Activated T-cell treated with anti-CD3 and anti-CD28 coated beads for 4 hours (primary cell): Measurements from ENCODE around the gene TTC28.
"Not testable (repeated sequence)": the region's sequence is repeated elsewhere in the genome, so short reads cannot be mapped to it uniquely, and the experiment has no call there.

Experiments used
- DNase-seq: peaks from one replicate; pipeline ENCODE4 v3.0.0-alpha.2; 2020

Gene TTC28

DNA sequence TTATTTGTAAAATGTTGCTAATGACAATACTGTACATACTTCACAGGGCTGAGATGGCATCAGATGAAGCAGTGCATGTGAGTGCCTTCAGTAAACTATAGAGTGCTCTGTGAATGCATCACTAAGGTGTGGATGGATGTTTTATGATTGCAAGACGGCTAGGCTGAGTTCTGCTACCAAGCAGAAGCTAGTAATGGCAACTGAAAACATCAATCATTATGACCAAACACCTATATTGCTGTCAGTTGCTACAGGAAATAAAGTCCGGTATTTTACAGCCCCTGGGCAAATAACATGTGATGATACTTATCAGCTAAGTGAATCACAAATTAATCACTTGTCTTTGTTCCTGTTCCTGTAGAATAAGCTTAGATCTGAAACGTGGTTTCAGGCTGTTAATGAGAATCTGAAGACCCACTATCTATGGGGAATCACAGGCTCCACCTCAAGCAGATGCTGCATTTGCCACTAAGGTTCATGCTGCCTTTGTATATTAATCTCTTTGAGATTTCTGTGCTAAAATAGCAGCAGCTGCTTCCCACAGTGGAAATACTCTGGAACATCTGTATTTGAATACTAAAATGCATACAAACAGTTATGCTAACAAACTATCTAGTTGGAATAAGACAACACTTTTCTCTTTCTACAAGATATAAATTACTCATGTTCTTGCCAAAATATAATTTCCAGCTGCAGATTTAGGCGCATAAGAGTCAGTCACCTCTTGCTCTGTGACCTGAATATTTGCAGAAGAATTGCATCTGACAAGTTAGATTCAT is 506.6 kb downstream of the TTC28 start:
- DNase-seq, result no peak

DNA sequence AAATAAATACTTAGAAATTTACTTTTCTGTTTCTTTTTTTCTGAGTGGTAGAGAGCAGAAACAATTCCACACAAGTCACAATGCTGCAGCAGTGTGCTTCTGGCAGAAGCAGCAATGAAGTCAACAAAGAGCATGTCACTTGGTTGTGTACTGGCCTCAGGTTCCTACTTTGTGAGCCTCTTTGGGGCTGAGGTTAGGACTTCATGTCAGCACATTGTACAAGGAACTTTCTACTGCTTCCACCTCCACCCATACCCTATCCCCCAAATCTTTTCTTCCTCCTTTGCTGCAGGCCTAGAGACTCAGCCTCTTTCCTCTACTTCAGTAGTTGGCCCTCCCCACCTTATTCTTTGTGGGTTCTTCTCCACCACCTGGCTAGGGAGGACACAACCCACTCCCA is 507.9 kb downstream of the TTC28 start:
- no peak for DNase-seq

DNA sequence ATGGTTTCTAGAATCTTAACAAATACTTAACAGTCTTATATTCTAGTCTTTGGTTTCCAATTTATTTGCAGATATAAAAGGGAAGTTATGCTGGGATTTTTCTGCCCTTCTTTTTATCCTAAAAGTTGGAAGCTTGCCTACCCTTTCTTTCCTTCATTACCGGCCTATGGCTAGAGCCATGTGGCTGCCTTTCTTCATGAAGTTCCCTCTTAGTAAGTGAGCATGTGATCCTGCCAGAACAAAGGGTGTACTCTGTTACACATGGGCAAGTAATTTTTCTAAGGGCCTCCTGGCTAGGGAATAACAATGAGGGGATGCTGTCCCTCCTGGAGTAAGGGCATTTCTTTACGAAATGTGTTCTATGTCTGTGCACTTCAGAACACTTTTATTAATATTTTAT is 508.5 kb downstream of the TTC28 start:
- no peak for DNase-seq

DNA sequence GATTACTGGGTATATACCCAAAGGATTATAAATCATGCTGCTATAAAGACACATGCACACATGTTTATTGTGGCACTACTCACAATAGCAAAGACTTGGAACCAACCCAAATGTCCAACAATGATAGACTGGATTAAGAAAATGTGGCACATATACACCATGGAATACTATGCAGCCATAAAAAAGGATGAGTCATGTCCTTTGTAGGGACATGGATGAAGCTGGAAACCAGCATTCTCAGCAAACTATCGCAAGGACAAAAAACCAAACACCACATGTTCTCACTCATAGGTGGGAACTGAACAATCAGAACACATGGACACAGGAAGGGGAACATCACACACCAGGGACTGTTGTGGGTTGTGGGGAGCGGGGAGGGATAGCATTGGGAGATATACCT is 510.3 kb downstream of the TTC28 start:
- DNase-seq, result not testable (repeated sequence)

DNA sequence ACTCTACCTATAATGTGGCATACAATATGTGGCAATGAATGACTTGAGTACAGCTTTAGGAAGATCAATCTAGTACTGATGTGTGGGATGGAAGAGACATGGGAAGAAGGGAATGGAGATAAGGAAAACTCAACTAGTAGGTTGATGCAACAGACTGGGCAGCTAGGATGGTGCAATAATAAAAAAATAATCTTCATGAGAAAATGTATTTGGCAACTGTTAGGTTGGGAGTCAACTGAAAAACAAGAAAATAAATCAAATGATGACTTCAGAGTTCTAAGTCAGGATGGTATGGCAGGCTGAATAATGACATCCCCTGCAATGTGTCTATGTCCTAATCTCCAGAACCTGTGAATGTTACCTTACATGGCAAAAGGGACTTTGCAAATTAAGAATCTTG is 523.8 kb downstream of the TTC28 start:
- DNase-seq, result no peak

DNA sequence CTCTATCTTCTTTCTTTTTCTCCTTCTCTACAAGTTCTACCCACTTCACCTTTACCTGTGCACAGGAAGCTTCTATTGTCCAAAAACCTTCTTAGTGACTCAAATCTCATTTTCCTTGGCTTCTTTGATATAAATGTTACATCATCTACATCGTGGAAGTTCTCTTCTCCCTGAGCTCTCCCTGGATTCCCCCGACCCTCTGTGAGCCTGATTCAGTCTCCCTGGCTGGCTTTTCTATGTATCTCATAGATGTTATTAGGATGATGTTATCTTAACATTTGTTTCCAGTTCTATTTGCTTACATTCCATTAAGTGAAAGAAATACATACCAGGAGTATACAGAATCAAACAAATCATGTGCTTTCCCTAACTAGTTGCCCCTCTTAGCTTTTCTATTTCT is 524.8 kb downstream of the TTC28 start:
- DNase-seq, result no peak

DNA sequence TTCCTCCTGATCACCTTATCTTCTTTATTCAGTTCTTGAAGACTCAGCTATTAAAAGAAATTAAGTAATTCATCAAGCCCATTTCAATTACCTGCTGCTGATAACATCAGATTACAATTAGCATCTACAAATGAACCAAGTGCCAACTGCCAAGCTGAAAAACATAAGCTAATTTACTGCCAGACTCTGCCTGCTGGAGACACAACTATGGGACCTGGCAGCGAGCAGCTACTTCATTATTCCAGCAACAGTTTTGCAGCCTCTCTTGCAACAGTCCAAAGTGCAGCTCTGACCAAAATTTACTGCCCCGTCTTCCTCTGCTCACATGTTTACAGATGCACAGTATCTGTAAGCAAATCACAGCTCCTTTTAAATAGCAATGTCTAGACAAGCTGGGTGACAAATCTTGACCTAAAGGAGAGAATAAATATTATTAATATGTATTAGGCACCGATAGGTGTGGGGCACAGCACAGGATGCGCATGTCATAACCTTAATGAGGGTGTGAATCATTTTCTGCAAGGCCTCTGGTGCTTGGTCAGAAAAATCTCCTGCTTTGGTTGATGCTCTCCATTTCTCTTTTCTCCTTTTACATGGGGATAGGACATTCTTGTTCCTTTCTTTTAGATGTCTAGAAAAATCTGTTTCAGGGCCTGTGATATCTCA is 528.4 kb downstream of the TTC28 start:
- DNase-seq, result no peak

DNA sequence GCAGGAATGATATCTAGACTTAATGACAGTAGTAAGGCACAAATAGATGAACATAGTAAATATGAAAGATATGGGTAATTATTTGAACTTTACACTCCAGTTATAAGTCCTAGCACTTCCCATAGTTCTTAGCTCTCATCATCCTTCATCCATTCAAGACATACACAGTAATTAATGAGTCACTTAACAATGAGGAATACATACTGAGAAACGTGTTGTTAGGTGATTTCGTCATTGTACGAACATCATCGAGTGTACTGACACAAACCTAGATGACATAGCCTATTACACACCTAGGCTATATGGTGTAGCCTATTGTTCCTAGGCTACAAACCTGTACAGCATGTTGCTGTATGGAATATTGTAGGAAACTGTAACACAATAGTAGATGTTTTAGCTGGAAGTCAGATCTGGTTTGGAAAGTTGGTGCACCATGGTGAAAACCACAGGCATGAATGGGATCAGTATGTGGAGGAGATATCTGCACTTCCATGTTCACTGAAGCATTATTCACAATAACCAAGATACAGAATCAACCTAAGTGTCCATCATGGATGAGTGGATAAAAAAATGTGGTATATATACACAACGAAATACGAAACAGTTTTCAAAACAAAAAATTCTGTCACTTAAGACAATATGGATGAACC is 530.7 kb downstream of the TTC28 start:
- DNase-seq, result no peak

DNA sequence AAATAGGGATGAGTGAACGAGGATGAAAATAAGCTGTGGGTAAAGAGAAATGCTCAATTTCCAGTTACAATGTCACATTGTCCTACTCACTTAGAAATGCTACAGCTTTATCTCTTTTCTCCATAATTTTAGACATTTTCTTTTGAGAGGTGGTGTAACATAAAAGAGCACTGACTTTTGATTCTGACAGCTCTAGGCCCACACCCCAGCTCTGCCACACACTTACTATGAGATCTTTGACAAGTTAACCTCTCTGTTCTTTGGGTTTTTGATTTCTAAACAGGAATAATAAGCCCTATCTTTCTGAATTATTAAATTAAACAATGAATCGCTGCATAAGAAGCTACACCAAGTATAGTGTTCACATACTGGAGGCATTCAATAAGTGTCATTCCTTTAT is 532.2 kb downstream of the TTC28 start:
- no peak for DNase-seq

DNA sequence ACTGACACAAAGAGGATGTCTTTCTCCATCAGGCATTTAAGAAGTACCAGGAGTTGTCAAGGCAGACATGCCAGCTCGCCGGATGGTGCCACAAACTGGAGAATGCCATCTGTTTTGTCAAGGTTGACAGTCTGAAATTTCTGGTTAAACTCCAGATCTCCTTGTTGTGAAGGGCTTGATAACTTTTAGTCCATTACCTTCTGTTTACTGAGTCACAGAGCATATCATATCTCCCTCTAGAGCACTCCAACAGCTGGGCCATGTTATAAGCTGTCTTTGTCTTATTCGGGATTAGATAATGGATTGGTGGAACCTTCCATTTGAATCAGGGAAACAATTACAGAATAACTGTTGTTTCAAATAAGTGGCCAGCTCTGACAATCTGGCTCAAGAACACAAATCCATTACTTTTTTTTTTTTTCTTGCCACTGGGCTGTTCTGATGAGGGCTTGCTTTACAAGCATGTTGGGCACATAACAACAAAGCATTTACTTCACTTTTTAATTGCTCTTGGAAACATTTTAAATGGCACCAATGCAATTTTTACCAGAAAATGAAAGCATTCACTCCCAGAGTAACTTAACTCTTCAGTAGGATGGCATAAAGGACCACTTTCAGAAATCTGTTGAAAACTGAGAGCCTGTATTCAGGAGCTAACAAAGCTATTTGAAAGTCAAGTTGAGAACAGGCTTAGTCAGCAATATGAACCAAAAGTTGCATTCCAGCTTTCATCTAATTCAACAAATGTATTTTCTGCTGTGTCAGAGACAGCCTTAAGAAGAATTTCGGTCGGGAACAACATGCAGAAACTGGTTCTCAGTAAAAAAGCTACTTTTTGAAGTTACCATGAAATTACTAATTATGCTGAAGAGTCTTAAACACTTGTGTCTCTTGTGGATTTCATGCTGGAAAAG is 533.0 kb downstream of the TTC28 start:
- DNase-seq, result no peak

DNA sequence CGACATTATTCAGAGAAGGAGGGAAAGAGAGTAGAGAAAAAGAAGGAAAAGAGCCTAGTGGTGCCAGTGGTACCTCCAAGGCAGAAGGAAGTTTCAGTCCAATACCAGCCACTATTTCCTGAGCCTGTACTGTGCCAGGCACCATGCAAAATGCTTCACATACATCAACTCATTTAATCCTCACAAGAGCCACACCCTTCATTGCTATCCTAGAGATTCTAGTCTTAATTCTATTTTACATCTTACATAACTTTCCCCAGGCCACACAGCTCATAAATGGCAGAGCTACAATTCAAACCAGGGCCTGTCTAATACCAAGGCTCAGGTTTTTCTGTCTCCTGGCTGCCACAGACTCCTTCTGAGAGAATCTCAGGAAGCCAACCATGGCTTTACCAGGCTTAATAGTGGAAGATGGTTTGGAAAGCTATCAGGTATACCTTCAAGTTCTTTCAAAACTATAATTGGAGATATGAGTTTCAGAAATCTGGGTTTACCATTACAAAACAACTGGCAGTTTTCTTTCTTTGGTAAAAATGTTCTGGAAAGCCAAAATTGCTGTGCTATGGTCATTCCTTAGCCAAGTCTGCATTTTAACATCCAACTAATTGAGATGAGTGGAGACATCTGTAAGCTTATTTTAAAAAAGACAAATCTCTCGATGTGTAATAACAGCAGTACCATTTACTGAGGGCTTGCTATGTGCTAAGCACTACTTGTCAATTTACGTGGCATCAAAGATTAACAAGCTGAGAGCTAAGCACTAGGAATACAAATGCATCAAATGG is 535.5 kb downstream of the TTC28 start:
- no peak for DNase-seq

DNA sequence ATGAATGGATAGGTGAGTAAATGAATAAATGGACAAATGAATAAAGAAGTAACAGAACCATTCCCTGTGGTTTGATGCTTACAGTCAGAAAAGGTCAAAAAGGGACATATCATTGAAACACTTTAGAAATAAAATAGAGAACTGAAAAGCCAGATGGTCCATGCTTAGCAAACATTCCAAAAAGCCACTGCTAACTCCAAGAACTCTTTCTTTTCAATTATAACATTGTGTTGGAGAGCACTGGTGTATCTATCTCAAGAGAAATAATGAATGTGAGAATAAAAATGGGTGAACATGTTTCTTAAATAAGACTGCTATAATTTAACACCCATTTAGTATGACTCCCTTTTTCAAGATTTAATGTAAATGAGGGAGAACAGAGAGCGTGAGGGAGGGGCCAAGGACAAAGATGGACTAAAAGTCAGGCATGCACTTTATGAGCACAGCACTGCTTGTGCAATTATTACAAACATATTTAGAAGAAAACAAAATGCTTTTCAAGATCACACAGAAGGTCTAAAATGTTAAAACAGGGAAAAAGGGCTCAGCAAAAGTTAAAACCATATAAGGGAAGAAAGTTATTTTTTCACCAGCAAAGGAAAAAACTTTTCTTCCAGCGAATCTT is 536.3 kb downstream of the TTC28 start:
- DNase-seq, result no peak

DNA sequence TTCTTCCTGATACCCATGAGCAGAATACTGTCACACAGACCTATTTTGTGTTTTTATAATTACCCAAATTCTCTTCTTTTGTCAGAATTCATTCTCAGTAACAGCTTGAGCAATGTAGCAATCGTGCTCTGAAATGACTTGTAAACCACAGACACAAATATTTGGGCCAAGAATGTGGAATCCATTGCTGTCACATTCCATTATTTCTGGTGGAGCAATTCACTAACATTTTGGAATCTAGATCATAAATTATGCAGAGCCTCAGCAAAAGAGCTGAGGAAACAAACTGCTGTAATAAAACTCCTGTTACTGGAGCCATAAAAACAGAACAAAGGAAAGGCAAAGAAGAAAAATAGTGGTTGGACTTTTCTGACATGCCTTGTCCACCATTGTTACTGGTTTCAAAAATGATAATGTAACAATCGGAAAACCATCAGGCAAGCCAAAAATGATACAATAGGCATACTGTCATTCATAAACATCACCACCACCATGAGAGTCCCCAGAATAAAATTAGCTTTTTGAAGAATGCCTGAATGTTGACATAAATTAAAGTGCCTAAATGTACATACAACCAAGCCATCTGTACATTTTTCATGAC is 537.2 kb downstream of the TTC28 start:
- DNase-seq, result no peak

DNA sequence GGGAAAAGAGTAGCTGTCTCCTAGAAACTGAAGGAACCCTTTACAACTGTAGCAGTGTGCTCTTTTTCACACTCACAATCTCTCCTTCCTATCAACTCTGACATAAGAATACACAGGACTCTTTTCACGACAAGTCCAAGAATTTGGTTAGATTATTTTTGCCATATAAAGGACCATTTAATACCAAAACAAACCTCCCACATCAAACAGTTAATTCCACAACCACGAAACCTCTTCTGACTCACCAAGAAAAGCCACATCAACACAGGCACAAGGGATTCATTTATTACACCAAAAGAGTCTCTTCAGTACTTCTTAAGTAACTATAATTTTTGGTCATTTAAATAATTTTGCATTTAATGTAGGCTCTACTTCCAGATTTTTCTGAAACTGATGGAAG is 538.0 kb downstream of the TTC28 start:
- DNase-seq, result no peak

DNA sequence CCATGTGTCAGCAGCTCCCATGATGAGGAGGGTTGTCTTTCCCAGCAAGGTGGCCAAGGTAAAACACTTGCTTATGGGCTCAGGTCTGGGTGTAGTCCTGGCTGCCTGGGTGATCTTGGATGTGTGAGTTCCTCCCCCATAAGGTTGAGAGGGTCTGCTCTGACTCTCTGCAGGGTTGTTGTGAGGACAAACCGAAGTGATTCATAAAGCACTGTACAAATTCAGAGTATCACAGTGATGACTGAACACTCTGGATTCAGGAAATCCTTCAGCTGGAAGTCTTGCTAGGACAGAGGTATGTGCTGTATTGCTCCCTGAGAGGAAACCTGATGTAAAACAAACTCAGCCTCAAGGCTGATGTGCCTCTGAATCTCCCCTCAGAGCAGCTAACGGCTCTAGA is 539.7 kb downstream of the TTC28 start:
- DNase-seq, result no peak

DNA sequence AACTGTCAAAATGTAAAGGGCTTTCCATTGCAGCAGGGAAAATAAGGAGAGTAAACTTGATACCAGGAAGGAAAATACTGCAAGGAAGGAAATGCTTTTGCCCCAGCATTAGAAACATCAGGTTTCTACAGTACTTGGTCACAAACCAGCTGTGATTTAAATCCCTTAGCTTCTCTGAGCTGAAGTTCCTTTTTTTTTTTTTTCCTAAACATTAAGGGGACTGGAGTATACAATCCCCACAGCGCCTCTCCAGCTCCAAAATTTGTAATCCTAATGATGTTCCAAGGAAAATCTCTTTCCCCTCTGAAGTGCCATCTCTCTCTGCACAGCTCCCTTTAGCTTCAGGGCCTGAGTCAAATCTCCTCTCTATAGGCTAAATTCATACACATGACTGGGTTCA is 540.1 kb downstream of the TTC28 start:
- DNase-seq, result no peak

DNA sequence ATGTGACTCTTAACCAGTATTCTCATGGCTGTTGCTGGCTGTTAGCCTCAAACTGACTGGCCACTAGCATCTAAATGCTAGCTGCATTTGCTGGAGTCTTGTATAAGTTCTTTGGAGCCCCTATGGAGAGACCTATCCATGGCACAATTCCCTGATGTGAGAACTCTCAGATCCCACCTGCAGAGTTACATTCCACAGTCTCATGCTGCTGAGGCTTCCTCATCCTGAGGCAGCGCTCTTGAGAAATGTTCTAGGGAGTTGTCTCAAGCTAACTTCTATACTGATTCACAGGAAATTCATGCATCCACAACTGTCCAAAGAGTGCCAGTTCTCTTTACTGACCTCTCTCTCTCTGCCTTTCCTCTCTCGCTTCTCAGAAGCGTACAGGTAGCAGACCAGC is 542.6 kb downstream of the TTC28 start:
- no peak for DNase-seq

DNA sequence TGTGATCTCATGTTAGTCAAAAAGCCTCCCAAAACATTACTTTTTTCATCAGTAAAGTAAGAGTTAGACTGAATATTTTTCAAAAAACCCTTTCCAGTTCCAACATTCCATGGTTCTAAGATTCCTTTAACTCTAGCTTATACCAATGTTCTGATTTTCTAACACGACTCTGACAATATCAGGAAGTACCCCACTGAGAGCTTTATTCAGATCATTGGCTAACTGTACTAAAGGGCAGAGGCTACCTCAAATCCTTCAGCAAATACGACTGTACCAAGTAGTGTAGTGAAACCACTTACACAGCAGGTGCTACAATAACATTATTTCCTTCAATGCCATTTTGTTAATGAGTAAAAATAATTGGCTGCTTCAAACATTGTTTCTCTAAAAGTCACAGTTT is 547.2 kb downstream of the TTC28 start:
- no peak for DNase-seq

DNA sequence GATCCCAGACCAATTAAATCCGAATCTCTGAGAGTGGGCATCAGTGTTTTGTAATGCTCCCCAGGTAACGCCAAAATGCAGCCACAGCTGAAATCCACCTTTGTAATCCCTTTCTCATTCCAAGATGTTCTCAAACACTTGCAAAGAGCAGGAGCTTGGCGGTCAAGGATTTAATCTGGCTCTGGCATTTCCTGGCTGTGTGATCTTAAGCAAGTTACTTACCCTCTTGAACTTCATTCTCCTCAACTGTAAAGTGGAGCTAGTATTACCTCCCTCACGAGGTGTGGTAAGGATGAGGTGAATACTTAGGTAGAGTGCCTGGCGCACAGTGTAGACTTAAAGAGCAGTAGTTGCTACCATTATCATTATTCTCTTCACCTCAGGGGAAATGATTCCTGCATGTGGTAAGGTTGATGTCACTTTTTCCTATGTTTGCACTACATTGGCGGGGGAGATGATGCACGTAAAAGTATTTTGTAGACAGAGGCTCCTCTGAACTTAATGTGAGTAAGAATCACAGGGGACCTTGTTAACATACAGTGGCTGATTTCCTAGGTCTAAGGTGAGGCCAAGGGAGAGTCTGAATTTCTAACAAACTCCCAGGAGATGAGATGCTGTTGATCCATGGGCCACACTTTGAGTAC is 550.2 kb downstream of the TTC28 start:
- DNase-seq, result no peak

DNA sequence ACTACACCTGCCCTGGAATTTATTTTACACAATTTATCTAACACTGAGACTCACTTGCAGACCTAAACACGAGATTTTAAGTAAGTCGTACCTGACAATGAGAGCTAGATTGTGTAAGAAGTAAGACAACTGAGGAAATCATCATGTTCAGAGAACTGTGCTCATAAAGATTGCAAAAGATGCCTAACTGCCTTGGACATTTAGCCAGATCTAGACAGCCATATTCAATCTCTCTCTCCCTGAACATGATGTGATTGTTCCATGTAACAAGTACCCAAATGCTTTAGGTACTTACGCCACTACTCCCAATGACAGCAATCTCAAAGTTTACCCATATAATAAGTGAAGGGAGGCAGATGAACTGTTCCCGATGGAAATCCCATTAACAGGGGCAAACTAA is 550.8 kb downstream of the TTC28 start:
- no peak for DNase-seq

DNA sequence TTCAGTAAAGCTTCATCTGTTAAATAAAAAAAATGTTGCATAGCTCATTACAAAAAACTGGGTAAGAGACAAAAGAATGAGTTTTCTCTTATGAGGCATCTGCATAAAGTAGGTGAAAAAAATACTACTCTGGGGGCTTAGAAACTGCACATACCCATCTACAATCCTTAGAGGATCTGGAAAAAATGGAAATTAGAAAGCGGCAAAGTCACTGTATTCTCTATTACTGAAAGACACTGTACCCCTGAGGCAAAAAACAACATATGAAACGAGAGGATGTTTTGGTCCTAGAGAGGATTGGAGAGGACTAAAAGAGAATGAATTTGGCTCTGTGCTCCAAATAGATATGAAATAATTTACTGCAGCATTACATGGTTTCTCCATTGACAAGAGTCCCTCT is 553.8 kb downstream of the TTC28 start:
- DNase-seq, result no peak
